ENCODE results near the gene PSD2.

PSD2 gene

DNA sequence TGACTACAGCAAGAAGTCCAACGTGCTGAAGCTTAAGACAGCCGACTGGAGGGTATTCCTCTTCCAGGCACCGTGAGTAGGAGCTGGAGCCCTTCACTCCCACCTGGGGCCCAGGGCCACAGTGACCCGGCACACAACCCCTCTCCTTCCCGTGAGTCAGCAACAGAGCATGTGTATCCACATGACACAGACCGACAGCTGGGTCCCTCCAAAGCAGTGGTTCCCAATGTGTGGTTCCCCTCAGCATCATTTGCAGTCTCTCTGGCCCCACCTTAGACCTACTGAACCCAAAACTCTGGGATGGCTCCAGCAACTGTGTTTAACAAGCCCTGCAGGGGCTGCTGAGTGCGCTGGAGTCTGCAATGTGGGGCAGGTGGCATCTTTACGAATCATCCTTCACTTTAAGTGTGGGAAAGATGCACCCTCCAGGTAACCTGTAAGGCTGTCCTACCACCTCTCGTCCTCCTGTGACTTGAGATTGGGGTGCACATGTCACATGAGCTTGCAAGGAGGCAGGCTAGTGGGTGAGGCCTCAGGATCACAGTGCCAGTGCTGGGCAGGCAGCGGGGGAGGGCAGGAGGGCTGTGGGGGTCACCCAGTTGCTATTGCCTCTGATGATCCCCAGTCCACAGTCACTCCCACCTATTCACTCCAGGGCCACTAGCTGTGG lies 42.2 kb downstream of the PSD2 start:
- no peaks in the 10 kb centered on the region for H3K9me3 Mint-ChIP-seq
- DNase-seq = no peak
- H3K36me3 Mint-ChIP-seq (ENCODE audit: low read depth) = no peaks in the 10 kb centered on the region
- no peaks in the 10 kb centered on the region for H3K4me1 Mint-ChIP-seq
- no peak overlapping the region for H3K4me3 Mint-ChIP-seq
- H3K27me3 Mint-ChIP-seq (ENCODE audit: low read depth, poor library complexity) = peaks cover 81% of the 10 kb centered on the region
- H3K27ac Mint-ChIP-seq = no peak overlapping the region
- TF ChIP-seq CTCF (IDR thresholded peaks at IDR 0.05) = no peak

DNA sequence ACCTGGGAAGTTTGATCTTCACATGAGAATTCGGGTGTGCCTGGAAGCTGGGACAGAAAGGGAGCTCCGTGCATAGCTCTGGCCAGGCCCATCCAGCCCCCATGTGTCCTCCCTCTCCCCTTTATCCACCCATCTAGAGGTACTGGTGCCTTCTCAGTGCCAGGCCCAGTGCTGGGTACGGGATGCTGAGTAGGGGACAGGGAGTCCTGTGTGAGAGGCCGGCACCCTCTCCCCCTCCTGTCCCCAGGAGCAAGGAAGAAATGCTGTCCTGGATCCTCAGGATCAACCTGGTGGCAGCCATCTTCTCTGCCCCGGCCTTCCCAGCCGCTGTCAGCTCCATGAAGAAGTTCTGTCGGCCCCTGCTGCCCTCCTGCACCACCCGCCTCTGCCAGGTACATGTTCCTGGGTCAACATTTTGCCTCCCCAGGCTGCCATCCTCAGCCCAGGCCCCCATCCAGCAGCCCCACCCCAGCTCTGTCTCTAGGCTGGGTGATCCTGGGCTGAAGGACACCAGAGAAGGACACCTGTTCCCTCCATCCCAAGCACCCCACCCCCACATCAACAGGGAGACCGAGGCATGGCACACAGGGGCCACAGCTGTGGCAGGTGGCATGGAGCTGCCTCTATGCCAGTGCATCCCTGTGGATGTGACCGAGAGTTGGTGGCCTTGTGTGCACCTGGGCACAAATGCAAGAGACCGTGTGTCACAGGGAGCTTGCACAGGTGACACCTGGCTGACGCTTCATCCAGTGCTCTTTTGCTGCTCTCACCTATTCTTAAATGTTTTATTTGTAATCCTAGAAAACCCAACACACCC lies 43.0 kb downstream of the PSD2 start:
- H3K27ac Mint-ChIP-seq = no peak overlapping the region
- peaks cover 81% of the 10 kb centered on the region for H3K27me3 Mint-ChIP-seq (ENCODE audit: low read depth, poor library complexity)
- no peaks in the 10 kb centered on the region for H3K4me1 Mint-ChIP-seq
- TF ChIP-seq CTCF (IDR thresholded peaks at IDR 0.05) = no peak
- H3K9me3 Mint-ChIP-seq = no peaks in the 10 kb centered on the region
- no peak for DNase-seq
- H3K36me3 Mint-ChIP-seq (ENCODE audit: low read depth) = no peaks in the 10 kb centered on the region
- H3K4me3 Mint-ChIP-seq = no peak overlapping the region

DNA sequence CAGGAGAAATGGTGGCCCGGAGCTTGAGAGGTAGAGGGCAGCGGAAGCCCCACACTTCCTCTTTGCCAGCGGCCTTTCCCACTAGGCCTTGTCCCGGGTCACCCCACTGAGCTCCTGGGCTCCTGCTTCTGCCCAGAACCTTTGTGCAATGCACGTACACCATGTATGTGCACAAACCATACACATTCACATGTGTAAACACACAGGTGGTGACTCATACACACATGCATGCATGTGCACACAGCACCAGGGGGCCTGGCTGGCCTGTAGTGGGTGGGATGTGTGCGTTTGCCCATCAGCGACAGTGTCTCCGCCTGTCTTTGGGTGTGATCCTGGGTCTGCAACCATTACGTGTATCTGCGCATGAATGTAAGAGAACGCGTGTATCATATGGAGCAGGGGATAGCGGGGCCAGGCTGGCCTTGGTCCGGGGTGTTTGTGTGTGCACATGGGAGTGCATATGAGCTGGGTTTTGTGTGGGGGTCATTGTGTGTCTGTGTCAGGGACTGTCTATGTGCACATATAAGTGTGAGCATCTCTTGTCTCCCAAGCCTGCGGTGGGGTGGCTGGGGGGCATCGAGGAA lies 43.7 kb downstream of the PSD2 start:
- Mint-ChIP-seq H3K9me3 (no peaks in the 10 kb centered on the region), H3K4me3 (no peak overlapping the region), H3K36me3 (ENCODE audit: low read depth) (no peaks in the 10 kb centered on the region), H3K4me1 (no peaks in the 10 kb centered on the region), H3K27ac (no peak overlapping the region), H3K27me3 (ENCODE audit: low read depth, poor library complexity) (peaks cover 76% of the 10 kb centered on the region)
- no peak for DNase-seq
- no peak for TF ChIP-seq CTCF (IDR thresholded peaks at IDR 0.05)

GRCh38 chr5:139839918-139840317 lies 44.3 kb downstream of the PSD2 start:
- no peak for TF ChIP-seq CTCF (IDR thresholded peaks at IDR 0.05)
- no peak overlapping the region for H3K27ac Mint-ChIP-seq
- no peak for DNase-seq
- no peaks in the 10 kb centered on the region for H3K36me3 Mint-ChIP-seq (ENCODE audit: low read depth)
- H3K4me3 Mint-ChIP-seq = no peak overlapping the region
- no peaks in the 10 kb centered on the region for H3K9me3 Mint-ChIP-seq
- peaks cover 76% of the 10 kb centered on the region for H3K27me3 Mint-ChIP-seq (ENCODE audit: low read depth, poor library complexity)
- H3K4me1 Mint-ChIP-seq = no peaks in the 10 kb centered on the region

- H3K4me1 Mint-ChIP-seq = no peaks in the 10 kb centered on the region
- TF ChIP-seq CTCF (IDR thresholded peaks at IDR 0.05) = no peak
- H3K36me3 Mint-ChIP-seq (ENCODE audit: low read depth) = no peaks in the 10 kb centered on the region
- no peaks in the 10 kb centered on the region for H3K9me3 Mint-ChIP-seq
- no peak for DNase-seq
- no peak overlapping the region for H3K4me3 Mint-ChIP-seq
- H3K27me3 Mint-ChIP-seq (ENCODE audit: low read depth, poor library complexity) = peaks cover 78% of the 10 kb centered on the region
- no peak overlapping the region for H3K27ac Mint-ChIP-seq
These were observed 45.9 kb downstream of the PSD2 start for GRCh38 chr5:139841549-139841948.

Data from nephron progenitor cell (in vitro differentiated cells).